Measurements from ENCODE around the gene TLK1. TPM values are rescaled to one million over a fixed set of nuclear protein-coding genes. Genes with fewer than 3 reads are reported as not detected.

The TLK1 gene
- total RNA-seq, 4 donors from 2014 or later = 7.7 to 14.2 (median 10.0) TPM

GRCh38 chr2:170967553-170967952 lies 193.1 kb downstream of the TLK1 start:
- TF ChIP-seq CTCF (IDR thresholded peaks at IDR 0.05 in 4 of 5, conservative IDR thresholded peaks at IDR 0.05 in 1 of 5) (no peak), POLR2A (IDR thresholded peaks at IDR 0.05) (no peak)
- H3K4me1 ChIP-seq = no peaks in the 10 kb centered on the region
- DNase-seq = no peak
- no peak for ATAC-seq
- peaks cover 3 to 49% of the 10 kb centered on the region in 2 donors for H3K36me3 ChIP-seq
- in situ Hi-C loops (cut with MboI; ENCODE audit: low sequenced_read_pairs in 4 of 4) = loop anchor here in 2 of 4 donors (5.0 to 25.0 kb wide), 2 partner anchors 195 to 450 kb away; partner anchors contain the start of gene TLK1 (in 2 of the 2)
- intact Hi-C loops (cut with DNase I; ENCODE audit: low total_unique reads) = no loop called here
- H3K27ac ChIP-seq = no peak overlapping the region
- no peak overlapping the region for H3K4me3 ChIP-seq
- no peaks in the 10 kb centered on the region for H3K27me3 ChIP-seq
- H3K9me3 ChIP-seq = no peaks in the 10 kb centered on the region

- H3K9me3 ChIP-seq = no peaks in the 10 kb centered on the region
- ATAC-seq (no peak), DNase-seq (no peak)
- H3K4me3 ChIP-seq = no peak overlapping the region
- H3K27me3 ChIP-seq = no peaks in the 10 kb centered on the region
- H3K27ac ChIP-seq = no peak overlapping the region
- TF ChIP-seq CTCF (IDR thresholded peaks at IDR 0.05 in 4 of 5, conservative IDR thresholded peaks at IDR 0.05 in 1 of 5) = no peak
- no peak for TF ChIP-seq POLR2A (IDR thresholded peaks at IDR 0.05)
- peaks cover 3 to 56% of the 10 kb centered on the region in 2 donors for H3K36me3 ChIP-seq
- in situ Hi-C loops (cut with MboI; ENCODE audit: low sequenced_read_pairs in 4 of 4) = loop anchor here in 2 of 4 donors (5.0 to 25.0 kb wide), 2 partner anchors 195 to 450 kb away; partner anchors contain the start of gene TLK1 (in 2 of the 2)
- intact Hi-C loops (cut with DNase I; ENCODE audit: low total_unique reads) = no loop called here
- no peaks in the 10 kb centered on the region for H3K4me1 ChIP-seq
Measured at GRCh38 chr2:170966648-170967396, 193.9 kb downstream of the TLK1 start.

- no peak for ATAC-seq
- in situ Hi-C loops (cut with MboI; ENCODE audit: low sequenced_read_pairs in 4 of 4) = loop anchor here in 2 of 4 donors (5.0 to 25.0 kb wide), 2 partner anchors 197 to 452 kb away; partner anchors contain the start of gene TLK1 (in 2 of the 2)
- no peaks in the 10 kb centered on the region for H3K27me3 ChIP-seq
- TF ChIP-seq POLR2A (IDR thresholded peaks at IDR 0.05) = no peak
- TF ChIP-seq CTCF (IDR thresholded peaks at IDR 0.05 in 4 of 5, conservative IDR thresholded peaks at IDR 0.05 in 1 of 5) = no peak
- no peaks in the 10 kb centered on the region for H3K4me1 ChIP-seq
- DNase-seq = no peak
- peaks cover 3 to 68% of the 10 kb centered on the region in 2 donors for H3K36me3 ChIP-seq
- intact Hi-C loops (cut with DNase I; ENCODE audit: low total_unique reads) = no loop called here
- H3K4me3 ChIP-seq = no peak overlapping the region
- no peak overlapping the region for H3K27ac ChIP-seq
- no peaks in the 10 kb centered on the region for H3K9me3 ChIP-seq
Measured at GRCh38 chr2:170965446-170966225, 195.1 kb downstream of the TLK1 start.

- DNase-seq (no peak), ATAC-seq (no peak)
- no peaks in the 10 kb centered on the region for H3K4me1 ChIP-seq
- intact Hi-C loops (cut with DNase I; ENCODE audit: low total_unique reads) (no loop called here), in situ Hi-C loops (cut with MboI; ENCODE audit: low sequenced_read_pairs in 4 of 4) (loop anchor here in 2 of 4 donors (25.0 kb wide), 1 partner anchor 199 kb away; the partner anchor contains the start of gene TLK1 (in 2 of the 2))
- no peaks in the 10 kb centered on the region for H3K27me3 ChIP-seq
- TF ChIP-seq CTCF (IDR thresholded peaks at IDR 0.05 in 4 of 5, conservative IDR thresholded peaks at IDR 0.05 in 1 of 5) (no peak), POLR2A (IDR thresholded peaks at IDR 0.05) (no peak)
- no peak overlapping the region for H3K27ac ChIP-seq
- H3K4me3 ChIP-seq = no peak overlapping the region
- peaks cover 3 to 71% of the 10 kb centered on the region in 2 donors for H3K36me3 ChIP-seq
- no peaks in the 10 kb centered on the region for H3K9me3 ChIP-seq
Measured at GRCh38 chr2:170963386-170963785, 197.3 kb downstream of the TLK1 start.
